Nephron progenitor cell (in vitro differentiated cells): ENCODE measurements around the gene MED12L.
"Not testable (repeated sequence)": the region's sequence is repeated elsewhere in the genome, so short reads cannot be mapped to it uniquely, and the experiment has no call there.

Source experiments
- DNase-seq: peaks from one replicate; pipeline ENCODE4 v3.0.0; 2021
- H3K27ac Mint-ChIP-seq: 2 replicates; pipeline ENCODE4 v1.8.0; 2021; ENCODE audit warnings: mild to moderate bottlenecking, moderate library complexity, mixed read lengths
- H3K27me3 Mint-ChIP-seq: 2 replicates; pipeline ENCODE4 v1.8.0; 2021; ENCODE audit warnings: mild to moderate bottlenecking, low read depth, mixed read lengths; ENCODE audit not compliant: poor library complexity
- H3K36me3 Mint-ChIP-seq: 2 replicates; pipeline ENCODE4 v1.8.0; 2021; ENCODE audit warnings: low read depth, mixed read lengths
- H3K4me1 Mint-ChIP-seq: 2 replicates; pipeline ENCODE4 v1.8.0; 2021; ENCODE audit warnings: mixed read lengths
- H3K4me3 Mint-ChIP-seq: 2 replicates; pipeline ENCODE4 v1.8.0; 2021; ENCODE audit warnings: mild to moderate bottlenecking, moderate library complexity, mixed read lengths
- H3K9me3 Mint-ChIP-seq: 2 replicates; pipeline ENCODE4 v1.8.0; 2021; ENCODE audit warnings: mild to moderate bottlenecking, moderate library complexity, mixed read lengths
- TF ChIP-seq, protein P1 (sequence below): fragments of 200-600 bp; sonication (generic); IDR thresholded peaks from 2 replicates; pipeline ENCODE4 v1.5.0; 2021; ENCODE audit warnings: antibody characterized with exemption

The MED12L gene

DNA sequence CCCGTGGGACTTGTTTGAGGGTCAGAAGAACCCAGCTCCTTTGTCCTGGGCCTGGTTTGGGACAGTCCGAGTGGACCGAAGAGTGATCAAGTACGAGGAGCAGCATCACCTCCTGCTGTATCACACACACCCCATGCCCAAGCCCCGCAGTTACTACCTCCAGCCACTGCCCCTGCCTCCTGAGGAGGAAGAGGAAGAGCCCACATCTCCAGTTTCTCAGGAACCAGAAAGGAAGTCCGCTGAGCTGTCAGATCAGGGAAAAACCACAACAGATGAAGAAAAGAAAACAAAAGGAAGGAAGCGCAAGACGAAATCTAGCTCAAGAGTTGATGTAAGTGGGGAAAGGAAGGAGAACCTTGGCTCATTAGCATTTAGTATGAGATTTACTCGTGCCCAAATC, 302.4 kb downstream of the MED12L start:
- Mint-ChIP-seq H3K4me3 (no peak overlapping the region), H3K36me3 (peaks cover 49% of the 10 kb centered on the region), H3K27me3 (no peaks in the 10 kb centered on the region), H3K9me3 (no peaks in the 10 kb centered on the region), H3K4me1 (no peaks in the 10 kb centered on the region), H3K27ac (peak overlapping the region; percentile 75)
- TF ChIP-seq, protein P1, sequence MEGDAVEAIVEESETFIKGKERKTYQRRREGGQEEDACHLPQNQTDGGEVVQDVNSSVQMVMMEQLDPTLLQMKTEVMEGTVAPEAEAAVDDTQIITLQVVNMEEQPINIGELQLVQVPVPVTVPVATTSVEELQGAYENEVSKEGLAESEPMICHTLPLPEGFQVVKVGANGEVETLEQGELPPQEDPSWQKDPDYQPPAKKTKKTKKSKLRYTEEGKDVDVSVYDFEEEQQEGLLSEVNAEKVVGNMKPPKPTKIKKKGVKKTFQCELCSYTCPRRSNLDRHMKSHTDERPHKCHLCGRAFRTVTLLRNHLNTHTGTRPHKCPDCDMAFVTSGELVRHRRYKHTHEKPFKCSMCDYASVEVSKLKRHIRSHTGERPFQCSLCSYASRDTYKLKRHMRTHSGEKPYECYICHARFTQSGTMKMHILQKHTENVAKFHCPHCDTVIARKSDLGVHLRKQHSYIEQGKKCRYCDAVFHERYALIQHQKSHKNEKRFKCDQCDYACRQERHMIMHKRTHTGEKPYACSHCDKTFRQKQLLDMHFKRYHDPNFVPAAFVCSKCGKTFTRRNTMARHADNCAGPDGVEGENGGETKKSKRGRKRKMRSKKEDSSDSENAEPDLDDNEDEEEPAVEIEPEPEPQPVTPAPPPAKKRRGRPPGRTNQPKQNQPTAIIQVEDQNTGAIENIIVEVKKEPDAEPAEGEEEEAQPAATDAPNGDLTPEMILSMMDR = no peak
- no peak for DNase-seq

DNA sequence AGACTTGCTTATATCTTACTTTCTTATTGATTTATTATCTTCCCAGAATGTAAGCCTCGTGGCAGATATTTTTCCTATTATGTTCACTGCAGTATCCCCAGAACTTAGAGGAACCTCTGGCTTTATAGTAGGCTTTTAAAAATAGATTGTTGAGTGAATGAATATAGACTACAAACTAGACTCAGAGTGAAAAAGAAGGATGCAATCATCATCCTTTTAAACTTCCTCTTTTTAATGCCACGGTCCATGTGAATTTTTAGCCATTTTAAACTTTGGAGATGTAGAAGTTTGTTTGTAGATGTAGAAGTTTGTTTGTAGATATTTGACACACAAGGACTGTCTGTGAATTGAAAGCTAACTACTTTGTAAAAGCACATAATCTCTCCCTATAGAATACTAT, 306.3 kb downstream of the MED12L start:
- H3K27me3 Mint-ChIP-seq = no peaks in the 10 kb centered on the region
- peaks cover 51% of the 10 kb centered on the region for H3K36me3 Mint-ChIP-seq
- no peak overlapping the region for H3K4me3 Mint-ChIP-seq
- no peak for DNase-seq
- TF ChIP-seq, protein P1 = no peak
- no peaks in the 10 kb centered on the region for H3K4me1 Mint-ChIP-seq
- no peaks in the 10 kb centered on the region for H3K9me3 Mint-ChIP-seq
- no peak overlapping the region for H3K27ac Mint-ChIP-seq

DNA sequence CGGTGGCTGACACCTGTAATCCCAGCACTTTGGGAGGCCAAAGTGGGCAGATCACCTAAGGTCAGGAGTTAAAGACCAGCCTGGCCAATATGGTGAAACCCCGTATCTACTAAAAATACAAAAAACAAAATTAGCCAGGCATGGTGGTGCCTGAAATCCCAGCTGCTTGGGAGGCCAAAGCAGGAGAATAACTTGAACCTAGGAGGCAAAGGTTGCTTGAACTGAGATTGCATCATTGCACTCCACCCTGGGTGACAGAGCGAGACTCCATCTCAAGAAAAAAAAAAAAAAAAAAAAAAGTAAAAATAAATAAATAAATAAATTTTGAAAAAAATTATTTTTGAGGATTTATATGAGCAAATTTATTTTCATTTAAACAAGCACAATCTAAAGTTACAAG, 306.7 kb downstream of the MED12L start:
- not testable (repeated sequence) for H3K4me1 Mint-ChIP-seq, H3K27ac Mint-ChIP-seq, H3K9me3 Mint-ChIP-seq, H3K4me3 Mint-ChIP-seq, DNase-seq, H3K27me3 Mint-ChIP-seq
- peaks cover 55% of the 10 kb centered on the region for H3K36me3 Mint-ChIP-seq

DNA sequence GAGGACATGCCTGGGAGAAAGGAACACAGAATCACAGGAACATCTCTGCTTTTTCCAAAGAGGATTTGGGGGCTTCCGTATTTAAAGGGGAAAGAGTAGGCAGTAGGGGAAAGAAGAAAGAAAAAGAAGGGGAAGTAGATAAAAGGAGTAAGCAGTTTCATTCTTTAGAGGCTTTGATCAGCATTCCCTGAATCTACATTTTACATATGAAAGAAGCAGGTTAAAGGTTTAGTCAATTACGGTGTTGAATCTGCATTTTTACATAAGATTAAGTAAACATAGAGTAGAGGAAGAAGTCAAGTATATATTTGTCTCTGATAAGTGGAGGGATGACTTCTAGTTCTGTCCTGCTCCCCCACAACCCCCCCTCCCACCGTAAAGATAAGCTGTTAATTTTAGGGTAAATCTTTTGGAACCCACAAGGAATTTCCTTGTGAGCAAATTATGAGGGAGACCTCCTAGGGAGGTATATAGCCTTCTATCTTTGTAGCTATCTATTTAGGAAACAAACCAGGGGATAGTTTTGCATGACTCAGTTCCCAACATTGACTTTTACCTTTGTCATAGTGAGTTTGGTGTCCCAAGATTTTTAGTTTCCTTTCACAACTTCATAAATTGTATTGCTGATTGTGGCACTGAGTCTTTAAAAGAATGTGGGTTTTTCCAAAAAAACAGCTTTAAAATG, 307.8 kb downstream of the MED12L start:
- H3K36me3 Mint-ChIP-seq = peaks cover 49% of the 10 kb centered on the region
- H3K27ac Mint-ChIP-seq = peak overlapping the region; percentile 71
- TF ChIP-seq, protein P1 = no peak
- no peak for DNase-seq
- no peak overlapping the region for H3K4me3 Mint-ChIP-seq
- no peaks in the 10 kb centered on the region for H3K4me1 Mint-ChIP-seq
- H3K27me3 Mint-ChIP-seq = no peaks in the 10 kb centered on the region
- no peaks in the 10 kb centered on the region for H3K9me3 Mint-ChIP-seq

DNA sequence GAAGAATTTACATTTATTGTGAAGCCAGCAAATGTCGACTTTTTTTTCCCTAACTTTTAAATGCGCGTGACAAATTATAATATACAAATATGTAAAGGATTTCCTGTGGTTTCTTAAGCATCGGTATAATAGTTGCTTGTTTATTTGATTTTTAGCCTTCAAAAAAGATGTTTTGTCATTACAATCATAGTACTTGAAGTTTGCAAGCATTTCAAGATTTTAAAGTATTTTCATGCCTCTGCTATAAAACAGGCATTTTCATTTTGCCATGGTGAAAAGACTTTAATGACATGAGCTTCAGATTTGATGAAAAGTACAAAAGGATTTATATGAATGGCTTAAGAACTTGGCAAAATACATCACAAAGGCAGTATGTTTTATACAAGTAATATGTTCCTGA, 308.5 kb downstream of the MED12L start:
- Mint-ChIP-seq H3K4me3 (no peak overlapping the region), H3K27me3 (no peaks in the 10 kb centered on the region), H3K27ac (no peak overlapping the region), H3K4me1 (no peaks in the 10 kb centered on the region), H3K36me3 (peaks cover 48% of the 10 kb centered on the region), H3K9me3 (no peaks in the 10 kb centered on the region)
- TF ChIP-seq, protein P1 = no peak
- no peak for DNase-seq

DNA sequence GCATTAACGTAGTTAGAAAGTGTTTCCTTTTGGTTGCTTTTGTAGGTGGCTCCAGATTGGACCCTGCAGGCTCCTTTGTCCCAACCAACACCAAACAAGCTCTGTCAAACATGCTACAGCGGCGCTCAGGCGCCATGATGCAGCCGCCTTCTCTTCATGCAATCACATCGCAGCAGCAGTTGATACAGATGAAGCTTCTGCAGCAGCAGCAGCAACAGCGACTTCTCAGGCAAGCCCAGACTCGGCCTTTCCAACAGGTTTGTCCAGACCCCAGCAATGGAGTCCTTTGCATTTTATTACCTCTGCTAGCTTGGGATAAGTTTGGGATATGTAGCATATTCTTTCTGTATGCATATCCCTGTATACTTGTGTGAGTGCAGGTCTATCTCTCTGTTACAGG, 309.1 kb downstream of the MED12L start:
- TF ChIP-seq, protein P1 = no peak
- no peak overlapping the region for H3K4me3 Mint-ChIP-seq

More for the DNA sequence above, 309.1 kb downstream of the MED12L start:
- Mint-ChIP-seq H3K36me3 (peaks cover 44% of the 10 kb centered on the region), H3K27me3 (no peaks in the 10 kb centered on the region), H3K4me1 (no peaks in the 10 kb centered on the region), H3K9me3 (no peaks in the 10 kb centered on the region), H3K27ac (no peak overlapping the region)
- no peak for DNase-seq
